DMS53 treated with DMSO at 0.1 percent for 48 hours (cell line): ENCODE measurements around the gene LRIG3.

Experiments used
- DNase-seq: peaks from one replicate; lab custom pipeline; 2025; ENCODE audit not compliant: unreplicated experiment; lab: John Stamatoyannopoulos, UW

Gene LRIG3, protein sequence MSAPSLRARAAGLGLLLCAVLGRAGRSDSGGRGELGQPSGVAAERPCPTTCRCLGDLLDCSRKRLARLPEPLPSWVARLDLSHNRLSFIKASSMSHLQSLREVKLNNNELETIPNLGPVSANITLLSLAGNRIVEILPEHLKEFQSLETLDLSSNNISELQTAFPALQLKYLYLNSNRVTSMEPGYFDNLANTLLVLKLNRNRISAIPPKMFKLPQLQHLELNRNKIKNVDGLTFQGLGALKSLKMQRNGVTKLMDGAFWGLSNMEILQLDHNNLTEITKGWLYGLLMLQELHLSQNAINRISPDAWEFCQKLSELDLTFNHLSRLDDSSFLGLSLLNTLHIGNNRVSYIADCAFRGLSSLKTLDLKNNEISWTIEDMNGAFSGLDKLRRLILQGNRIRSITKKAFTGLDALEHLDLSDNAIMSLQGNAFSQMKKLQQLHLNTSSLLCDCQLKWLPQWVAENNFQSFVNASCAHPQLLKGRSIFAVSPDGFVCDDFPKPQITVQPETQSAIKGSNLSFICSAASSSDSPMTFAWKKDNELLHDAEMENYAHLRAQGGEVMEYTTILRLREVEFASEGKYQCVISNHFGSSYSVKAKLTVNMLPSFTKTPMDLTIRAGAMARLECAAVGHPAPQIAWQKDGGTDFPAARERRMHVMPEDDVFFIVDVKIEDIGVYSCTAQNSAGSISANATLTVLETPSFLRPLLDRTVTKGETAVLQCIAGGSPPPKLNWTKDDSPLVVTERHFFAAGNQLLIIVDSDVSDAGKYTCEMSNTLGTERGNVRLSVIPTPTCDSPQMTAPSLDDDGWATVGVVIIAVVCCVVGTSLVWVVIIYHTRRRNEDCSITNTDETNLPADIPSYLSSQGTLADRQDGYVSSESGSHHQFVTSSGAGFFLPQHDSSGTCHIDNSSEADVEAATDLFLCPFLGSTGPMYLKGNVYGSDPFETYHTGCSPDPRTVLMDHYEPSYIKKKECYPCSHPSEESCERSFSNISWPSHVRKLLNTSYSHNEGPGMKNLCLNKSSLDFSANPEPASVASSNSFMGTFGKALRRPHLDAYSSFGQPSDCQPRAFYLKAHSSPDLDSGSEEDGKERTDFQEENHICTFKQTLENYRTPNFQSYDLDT

DNA sequence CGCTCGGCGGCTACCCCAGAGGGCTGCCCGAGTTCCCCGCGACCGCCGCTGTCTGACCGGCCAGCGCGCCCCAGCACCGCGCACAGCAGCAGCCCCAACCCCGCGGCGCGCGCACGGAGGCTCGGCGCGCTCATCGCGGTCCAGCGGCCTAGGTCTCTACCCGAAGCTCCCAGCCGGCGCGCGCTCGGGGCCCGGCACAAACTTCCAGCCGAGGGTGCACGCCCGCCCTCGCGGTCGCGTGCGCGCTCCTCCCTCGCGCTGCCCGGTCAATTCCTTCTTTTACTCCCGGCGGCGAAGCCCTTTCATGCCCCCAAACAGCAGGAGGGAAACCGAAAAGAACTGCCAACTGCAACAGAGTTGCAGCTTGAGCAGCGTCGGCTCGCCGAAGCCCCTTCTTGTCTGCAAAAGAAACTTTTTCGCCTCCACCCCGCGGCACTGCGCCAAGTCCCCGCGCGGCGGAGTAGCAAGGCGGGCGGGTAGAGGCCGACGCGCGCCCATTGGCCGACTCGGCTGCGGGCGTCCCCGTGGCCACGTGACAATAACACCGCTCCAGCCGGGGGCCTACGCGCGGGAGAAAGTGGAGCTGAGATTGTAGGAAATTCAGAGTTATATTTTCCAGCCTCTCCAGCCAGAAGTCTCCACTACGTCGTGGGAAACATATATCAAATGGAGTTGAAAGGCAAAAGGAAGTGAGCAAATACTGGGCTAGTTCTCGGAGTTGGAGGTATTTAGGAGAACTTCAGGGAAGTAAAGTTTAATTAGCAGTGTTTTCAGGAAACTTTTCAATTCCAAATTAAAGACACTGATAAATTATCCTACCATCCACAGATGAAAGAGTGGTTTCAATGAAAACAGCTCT is at the start of gene LRIG3:
Gene LRIG3, minus strand, starts transcription at position 403 of the 859 bp plus-strand sequence. Its CDS starts 269 bp downstream, at position 134.
- peak; percentile 86 for DNase-seq

DNA sequence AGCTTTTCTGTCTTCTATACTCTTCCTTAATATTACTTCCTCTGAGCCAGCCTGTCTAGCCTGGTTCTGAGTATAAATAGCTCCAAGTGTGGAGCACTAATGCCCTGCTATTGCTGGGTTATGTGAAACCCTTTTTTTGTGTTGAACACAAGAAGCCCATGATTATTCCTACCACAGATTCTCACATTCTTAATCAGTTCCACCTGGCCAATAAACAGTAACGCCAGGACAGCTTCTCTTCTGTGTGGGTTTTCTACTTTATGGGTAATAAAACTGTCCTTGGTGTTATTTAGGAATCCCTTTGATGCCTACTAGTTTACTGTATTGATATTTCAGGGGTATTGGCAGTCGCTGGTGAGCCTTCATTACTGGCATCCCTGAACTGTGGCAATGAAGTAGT is 48.9 kb upstream of the LRIG3 start:
- DNase-seq: no peak

DNA sequence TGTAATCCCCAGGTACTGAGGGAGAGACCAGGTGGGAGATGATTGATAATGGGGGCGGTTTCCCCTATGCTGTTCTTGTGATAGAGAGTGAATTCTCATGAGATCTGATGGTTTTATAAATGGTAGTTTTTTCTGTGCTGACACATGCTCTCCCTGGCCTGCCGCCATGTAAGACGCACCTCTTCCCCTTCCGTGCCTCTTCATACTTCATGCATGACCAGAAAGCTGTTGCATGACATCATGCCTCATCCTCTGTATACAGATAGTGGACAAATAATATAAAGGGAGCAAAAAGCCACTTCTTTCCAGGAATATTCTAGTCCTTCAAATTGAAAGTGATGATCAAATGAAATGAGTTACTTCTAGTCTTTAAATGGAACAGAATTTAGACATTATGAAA is 47.3 kb upstream of the LRIG3 start:
- peak; percentile 94 for DNase-seq

DNA sequence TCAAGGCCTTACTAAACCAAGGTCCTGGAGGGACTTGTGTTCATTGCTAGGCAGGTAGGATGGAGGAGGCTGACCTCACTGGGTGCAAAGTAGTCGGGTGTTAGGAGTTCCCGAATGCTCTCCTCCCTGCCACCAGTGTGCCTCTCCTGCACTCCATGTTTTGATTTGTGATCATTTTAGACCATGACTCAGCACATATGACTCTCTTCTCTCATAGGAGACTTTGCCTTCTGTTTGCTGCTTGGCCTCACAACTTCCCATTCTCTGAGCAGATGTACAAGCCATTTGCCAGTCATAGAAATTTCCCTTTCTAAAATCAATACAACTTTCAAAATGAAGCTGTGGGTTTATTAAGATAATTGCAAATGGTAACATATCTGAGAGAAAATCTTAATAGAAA is 46.6 kb upstream of the LRIG3 start:
- DNase-seq: peak; percentile 43

DNA sequence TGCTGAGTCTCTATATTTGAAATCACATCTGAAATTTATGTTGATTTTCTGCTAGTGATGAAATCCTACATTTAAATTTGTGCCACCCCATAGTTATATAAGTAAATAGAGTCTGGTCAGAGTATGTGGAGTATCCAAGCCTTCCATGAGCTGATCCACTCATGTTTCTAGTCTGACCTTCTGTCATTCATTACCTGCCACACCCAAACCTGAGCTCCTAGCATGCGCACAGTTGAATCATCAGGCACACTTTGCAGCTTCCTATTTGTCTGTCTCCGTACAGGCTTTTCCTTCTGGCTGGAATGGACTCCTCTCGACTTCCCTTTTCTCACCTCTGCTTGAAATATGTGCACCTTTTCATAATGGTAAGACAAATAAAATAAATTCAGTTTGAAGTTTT is 45.3 kb upstream of the LRIG3 start:
- no peak for DNase-seq

DNA sequence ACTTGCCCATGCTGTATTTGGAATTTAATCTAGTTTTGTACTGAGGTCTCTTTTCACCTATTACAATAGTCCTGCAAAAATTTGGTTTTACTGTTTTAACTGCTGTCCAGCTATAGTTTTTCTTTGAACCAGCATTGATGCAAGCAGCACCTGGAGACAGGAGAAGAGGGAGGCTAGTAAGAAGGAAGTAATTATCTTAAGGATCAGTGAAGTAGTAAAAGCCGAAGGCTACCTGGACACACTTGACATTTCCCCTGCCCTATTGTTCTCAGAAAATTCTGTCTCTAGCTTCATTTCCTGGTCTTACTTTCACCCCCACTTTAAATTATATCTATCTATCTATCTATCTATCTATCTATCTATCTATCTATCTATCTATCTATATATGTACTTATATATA is 43.5 kb upstream of the LRIG3 start:
- DNase-seq: no peak

DNA sequence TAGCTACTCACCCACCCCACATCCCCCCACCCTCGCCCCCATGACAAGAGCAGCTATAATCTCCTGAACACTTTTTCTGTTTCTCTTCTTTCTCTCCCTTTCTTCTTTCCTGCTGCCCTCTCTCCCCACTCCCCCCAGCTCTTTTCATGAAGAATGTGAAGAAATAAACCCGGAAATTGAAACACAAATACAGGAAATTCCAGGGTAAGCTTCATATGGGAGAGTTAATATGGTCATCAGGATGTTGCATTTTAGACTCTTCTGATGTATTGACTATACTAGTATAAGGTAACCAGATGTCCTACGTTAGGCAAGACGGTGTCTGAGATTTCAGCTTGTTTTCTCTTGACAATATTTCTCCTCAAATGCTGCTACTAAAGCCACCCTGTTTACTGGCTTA is 41.6 kb upstream of the LRIG3 start:
- no peak for DNase-seq

DNA sequence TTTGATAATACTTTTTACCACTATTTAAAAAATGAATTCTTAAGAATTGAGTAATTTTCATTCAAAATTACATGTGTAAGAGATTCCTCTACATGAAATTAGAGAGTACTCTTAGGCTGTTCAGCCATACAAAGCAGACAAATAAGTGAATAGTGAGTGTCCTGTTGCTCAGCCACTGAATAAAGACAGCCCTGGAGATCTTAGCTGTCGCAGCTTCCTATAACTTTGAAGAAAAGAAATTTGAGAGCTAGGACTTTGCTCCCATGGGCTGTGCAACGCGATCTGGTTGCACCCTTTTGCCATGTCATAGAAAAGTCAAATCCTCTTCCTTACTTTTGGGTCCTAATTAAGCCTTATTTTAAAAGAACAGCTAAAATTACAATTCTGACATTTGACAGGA is 40.9 kb upstream of the LRIG3 start:
- no peak for DNase-seq

DNA sequence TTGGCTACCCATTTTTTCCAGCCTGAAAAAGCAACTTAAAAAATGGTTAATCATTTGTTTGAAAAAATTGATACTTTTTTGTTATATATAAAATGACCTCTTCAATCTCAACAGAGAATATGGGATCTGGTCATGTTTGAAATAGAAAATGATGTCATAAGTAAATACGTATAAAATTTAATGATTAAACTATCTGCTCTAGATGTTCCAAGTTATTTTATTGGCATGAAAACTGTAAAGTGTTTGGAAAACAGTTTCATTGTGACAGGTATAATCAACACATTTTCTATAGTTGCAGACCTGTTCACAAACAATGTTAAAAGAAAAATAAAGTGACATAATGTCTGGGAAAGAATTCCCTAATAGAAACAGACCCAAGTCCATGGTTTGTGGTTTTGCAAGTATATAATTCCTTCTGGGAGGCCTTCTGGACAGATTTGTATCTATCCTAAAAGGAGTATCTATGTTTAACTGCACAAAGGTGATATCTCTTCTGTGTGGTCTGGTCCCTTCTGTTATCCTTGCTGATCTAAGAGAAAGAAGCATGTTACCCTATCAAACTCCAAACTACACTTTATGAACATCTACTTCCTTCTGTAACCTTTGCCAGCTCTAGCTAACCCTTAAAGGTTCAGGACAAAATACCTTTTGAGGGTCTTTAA is 39.5 kb upstream of the LRIG3 start:
- no peak for DNase-seq

DNA sequence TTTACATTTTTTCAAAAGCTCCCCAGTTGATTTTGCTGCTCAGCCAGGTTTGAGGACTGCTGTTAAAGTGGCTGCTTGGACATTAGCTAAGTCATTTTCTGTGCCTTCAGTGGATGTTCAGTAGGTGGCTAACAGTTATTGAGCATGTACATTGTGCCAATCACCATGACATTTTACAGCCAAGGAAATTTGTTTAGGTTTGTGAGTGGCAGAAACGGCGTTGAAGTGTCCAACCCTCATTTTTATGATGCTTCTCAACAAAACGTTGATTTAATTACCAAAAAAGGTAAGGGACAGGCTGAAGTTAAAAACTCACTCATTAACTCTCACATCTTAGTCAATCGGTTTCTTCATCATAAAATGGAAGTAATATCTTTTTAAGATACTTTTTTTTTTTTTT is 37.0 kb upstream of the LRIG3 start:
- DNase-seq: no peak

DNA sequence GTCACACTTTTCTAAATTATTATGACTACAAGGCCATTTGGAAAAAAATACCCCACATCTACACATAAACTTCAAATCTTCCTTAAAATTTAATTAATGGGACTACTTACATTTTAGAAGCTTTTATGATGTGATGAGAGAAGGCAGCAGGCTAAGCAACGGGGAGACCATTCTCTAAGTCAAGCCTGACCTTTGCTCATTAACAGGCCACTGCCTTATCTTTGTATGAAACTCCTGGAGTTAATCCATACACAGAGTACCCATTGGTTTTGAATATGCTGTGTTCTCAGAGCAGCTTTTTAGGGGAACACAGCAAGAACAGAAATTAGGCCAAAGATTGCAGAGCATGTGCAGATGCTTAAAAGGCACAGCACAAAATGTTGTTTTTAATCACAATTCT is 35.5 kb upstream of the LRIG3 start:
- DNase-seq: no peak

DNA sequence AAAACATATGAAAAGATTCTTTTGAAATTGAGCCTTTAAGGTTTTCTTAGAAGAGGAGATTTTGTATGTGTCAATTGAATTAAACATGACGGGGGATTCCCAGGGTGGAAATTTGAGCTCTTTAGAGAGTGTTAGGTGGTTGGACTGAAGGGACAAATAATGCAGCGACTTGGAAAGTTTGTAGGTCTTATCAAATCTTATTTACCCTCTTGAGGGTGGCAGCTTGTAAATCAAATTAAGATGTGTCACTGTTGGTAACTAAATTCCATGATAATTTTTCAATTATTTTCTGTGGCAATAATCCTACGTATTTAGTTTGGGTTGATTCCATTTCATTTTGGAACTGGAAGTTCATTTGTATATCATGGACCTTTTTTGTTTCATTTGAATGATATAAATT is 33.7 kb upstream of the LRIG3 start:
- DNase-seq: no peak

DNA sequence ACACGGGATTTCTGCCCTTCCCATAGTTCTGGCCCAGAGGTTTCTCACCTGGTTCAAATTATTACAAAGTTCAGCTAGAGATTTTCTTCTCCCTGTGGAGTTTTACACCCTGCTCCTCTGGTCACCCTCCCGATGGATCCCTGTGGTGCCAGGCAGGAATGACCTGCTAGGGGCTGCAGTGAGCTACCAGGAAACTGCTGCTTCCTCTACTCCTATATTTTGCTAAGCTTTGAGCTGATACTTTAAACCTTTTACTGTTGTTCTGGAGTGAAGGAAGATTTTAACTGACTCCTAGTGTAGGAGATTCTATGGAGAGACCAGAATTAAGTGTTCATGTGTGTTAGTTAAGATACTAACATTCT is 30.4 kb upstream of the LRIG3 start:
- DNase-seq: peak; percentile 42

DNA sequence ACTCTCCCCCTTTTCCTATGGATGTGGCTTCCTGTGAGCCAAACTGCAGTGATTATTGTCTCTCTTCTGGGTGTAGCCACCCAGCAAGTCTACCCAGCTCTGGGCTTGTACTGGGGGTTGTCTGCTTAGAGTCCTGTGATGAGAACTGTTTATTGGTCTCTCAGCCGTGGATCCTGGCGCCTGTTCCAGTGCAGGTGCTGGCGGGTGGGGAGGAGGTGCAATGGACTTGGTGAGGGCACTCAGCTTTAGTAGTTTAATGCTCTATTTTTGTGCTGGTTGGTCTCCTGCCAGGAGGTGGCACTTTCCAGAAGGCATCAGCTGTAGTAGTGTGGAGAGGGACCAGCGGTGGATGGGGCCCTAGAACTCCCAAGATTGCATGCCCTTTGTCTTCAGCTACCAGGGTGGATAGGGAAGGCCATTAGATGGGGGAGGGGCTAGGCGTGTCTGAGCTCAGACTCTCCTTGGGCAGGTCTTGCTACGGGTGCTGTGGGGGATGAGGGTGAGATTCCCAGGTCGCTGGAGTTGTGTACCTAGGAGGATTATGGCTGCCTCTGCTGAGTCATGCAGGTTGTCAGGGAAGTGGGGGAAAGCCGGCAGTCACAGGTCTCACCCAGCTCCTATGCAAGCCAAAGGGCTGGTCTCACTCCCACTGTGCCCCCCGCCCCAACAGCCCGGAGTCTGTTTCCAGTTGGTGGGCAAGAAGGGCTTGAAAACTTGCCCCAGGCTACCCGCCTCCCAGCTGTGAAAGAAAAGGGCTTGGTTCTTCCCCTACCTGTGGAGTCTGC is 29.8 kb upstream of the LRIG3 start:
- peak; percentile 76 for DNase-seq

DNA sequence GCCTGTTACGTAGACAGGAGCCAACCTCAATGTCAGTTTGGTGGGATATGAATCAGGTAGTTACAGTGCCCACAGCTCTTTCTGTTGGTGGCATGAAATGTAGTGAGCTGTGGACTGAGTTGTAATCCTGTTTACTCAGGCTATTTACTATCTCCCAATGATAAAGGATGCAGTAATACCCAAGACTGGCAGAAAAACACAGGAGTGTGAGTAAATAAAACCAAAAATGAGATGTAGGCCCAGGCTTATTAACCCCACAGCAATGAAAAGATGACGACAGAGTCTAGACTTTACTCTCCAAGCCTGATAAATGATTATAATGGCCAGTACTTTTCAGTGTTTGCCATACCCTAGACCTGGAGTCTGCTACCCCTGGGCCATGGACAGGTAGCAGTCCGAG is 22.8 kb upstream of the LRIG3 start:
- no peak for DNase-seq

DNA sequence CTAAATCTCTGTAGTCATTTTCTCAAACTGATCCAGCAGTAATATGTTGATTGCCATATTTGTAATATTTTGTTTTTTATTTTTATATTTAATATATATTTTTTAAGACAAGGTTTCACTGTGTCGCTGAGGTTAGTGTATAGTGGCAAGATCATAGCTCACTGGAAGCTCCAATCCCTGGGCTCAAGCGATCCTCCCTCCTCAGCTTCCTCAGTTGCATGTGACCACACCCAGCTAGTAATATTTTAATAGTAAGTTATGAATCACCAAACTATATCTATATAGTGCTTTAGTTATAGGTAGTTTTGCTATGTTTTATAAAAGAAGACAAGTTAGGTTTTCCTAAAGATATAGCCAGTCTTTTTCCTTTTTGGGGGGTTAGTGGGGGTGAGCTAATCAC is 22.0 kb upstream of the LRIG3 start:
- no peak for DNase-seq

DNA sequence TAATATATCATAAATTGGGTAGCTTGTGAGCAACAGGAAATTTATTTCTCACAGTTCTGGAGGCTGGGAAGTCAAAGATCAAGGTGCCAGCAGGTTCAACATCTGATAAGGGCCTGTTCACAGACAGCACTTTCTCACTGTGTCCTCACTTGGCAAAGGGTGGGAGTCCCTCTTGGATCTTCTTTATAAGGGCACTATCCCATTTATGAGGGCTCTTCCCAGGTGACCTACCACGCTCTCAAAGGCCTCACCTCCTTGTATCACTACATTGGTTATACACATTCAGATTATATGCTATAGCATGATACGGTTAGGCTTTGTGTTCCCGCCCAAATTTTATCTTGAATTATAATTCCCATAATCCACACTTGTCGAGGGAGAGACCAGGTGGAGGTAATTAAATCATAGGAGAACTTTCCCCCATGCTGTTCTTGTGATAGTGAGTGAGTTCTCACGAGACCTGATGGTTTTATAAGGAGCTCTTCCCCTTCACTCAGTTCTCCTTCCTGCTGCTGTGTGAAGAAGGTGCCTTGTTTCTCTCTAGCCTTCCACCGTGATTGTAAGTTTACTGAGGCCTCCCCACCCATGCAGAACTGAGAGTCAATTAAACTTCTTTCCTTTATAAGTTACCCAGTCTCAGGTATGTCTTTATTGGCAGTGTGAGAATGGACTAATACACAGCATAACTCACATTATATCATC is 19.2 kb upstream of the LRIG3 start:
- no peak for DNase-seq

DNA sequence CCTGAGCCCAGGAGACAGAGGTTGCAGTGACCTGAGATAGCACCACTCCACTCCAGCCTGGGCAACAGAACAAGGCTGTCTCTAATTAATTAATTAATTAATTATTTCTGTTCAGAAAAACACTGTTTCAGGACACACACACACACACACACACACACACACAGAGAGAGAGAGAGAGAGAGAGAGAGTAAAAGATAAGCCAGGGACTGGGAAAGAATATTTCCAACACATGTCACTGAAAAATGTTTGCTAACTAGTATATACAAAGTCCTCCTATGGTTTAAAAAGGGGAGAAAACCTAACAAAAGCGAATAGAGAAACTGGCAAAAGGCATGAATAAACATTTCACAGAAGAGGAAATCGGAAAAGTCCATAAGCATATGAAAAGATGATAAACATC is 18.1 kb upstream of the LRIG3 start:
- DNase-seq: no peak

DNA sequence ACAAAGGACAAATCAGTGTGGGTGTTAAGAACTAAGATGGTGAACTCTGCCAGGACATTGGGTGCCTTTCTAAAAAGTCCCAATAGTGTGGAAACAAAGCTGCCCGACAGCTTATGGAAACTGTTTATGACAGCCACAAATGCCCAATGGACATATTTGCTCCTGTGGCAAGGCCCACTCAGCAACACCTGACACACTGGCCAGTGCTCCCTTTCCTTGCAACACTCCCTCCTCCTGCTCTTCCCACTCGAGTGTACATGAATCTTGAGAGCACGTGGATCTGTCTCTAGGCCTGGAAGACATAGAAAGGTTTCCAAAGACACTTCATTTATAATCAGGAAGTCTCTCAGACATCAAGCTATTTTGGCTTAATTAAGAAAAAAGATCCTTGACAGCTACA is 14.2 kb upstream of the LRIG3 start:
- no peak for DNase-seq
